Activated T-helper 2 cell treated with anti-CD3 and anti-CD28 coated beads, Interferon-gamma antibody, Interleukin-2, Interleukin-4, amounts not matched to agents 10 μg/mL and 5 μg/mL and 100 μg/mL, durations not matched to agents 14 hours and 24 hours and 36 hours (primary cell): ENCODE measurements around the gene METTL26. TPM values are rescaled to one million over a fixed set of nuclear protein-coding genes. Genes with fewer than 3 reads are reported as not detected.

Experiments
- DNase-seq: peaks from one replicate; pipeline ENCODE4 v3.0.0; 2021; ENCODE audit warnings: low spot score
- H3K27ac Mint-ChIP-seq: one replicate; pipeline ENCODE4 v1.8.0; 2021; ENCODE audit warnings: mixed read lengths
- H3K27me3 Mint-ChIP-seq: one replicate; pipeline ENCODE4 v1.8.0; 2021; ENCODE audit warnings: low read depth, mixed read lengths
- H3K36me3 Mint-ChIP-seq: one replicate; pipeline ENCODE4 v1.8.0; 2021; ENCODE audit warnings: low read depth, mixed read lengths
- H3K4me1 Mint-ChIP-seq: one replicate; pipeline ENCODE4 v1.8.0; 2021; ENCODE audit warnings: low read depth, mixed read lengths
- H3K4me3 Mint-ChIP-seq: one replicate; pipeline ENCODE4 v1.8.0; 2021; ENCODE audit warnings: low read depth, mild to moderate bottlenecking, moderate library complexity, mixed read lengths
- H3K9me3 Mint-ChIP-seq: one replicate; pipeline ENCODE4 v1.8.0; 2021; ENCODE audit warnings: mixed read lengths
- intact Hi-C: fragments of 100-400 bp; cut with micrococcal nuclease; formaldehyde crosslinking; loops from one replicate; pipeline ENCODE4 v1.15.1; 2023
- total RNA-seq: library from RNA; stranded (reverse); gene quantifications from 2 replicates; pipeline ENCODE4 v1.2.3, GENCODE V29; 2022

Gene METTL26
- total RNA-seq, 1 donor from 2014 or later, result 131 TPM

DNA sequence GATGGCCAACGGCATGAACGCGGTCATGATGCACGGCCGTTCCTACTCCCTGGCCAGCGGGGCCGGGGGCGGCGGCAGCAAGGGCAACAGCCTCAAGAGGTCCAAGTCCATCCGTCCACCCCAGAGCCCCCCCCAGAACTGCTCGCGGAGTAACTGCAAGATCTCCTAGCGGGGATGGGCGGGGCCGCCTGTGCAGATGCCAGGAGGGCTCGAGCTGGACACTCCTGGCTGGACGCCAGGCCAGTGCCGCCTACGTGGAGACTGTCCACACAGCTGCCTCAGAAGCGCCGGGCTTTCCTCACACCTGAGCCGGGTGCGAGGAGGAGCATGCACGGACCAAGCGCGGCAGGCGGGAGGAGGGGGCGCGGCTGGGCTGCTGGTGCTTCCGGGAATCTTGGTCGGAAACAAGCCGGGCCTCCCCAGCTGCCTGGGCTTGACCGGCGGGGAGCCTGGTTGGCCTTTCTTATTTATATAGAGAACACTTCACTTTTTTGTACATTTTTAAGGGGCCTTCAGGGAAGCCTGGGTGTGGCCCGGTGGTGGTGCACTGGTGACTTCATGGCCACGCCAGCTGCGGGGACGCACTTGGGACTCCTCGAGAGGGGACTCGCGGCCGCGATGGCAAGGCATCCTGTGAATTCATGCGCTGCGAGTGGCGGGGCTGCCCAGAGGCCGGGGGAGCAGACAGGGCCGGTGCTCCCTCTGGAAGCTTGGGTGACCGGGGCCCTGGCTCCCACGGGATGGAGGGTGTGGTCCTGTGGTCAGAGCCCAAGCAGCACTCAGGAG lies 8.5 kb downstream of the METTL26 start:
- Mint-ChIP-seq H3K27ac (no peak overlapping the region), H3K27me3 (no peaks in the 10 kb centered on the region), H3K4me3 (no peak overlapping the region), H3K9me3 (no peaks in the 10 kb centered on the region), H3K4me1 (no peaks in the 10 kb centered on the region), H3K36me3 (no peaks in the 10 kb centered on the region)
- no peak for DNase-seq
- intact Hi-C loops, result no loop called here

DNA sequence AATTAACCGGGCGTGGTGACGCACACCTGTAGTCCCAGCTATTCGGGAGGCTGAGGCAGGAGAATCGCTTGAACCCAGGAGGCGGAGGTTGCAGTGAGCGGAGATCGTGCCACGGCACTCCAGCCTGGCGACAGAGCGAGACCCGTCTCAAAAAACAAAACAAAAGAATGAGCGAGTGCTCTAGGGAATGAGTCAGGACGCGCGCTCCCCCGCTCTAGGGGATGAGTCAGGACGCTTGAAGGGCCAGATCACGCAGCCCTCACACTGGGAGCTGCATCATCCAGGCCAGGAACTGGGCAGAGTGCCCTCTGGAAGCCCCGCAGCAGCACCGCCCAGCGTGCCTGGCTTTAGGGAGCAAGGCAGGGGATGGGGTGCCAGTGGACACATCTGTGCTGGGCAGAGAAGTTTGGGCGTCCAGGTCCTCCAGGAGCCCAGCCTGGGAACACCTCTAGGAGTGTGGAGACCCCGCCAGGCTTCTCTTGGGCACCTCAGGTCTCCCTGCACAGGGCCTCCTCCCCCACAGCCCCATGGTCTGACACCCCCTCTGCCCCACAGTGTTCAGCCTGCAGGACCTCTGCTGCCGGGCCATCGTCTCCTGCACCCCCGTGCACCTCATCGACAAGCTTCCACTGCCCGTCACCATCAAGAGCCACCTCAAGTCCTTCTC lies 9.2 kb downstream of the METTL26 start:
- H3K36me3 Mint-ChIP-seq, result no peaks in the 10 kb centered on the region
- H3K27ac Mint-ChIP-seq, result no peak overlapping the region
- H3K27me3 Mint-ChIP-seq, result no peaks in the 10 kb centered on the region
- no peaks in the 10 kb centered on the region for H3K9me3 Mint-ChIP-seq
- H3K4me1 Mint-ChIP-seq, result no peaks in the 10 kb centered on the region
- no peak overlapping the region for H3K4me3 Mint-ChIP-seq
- no peak for DNase-seq
- intact Hi-C loops, result no loop called here

- DNase-seq, result no peak
- intact Hi-C loops, result no loop called here
- Mint-ChIP-seq H3K36me3 (no peaks in the 10 kb centered on the region), H3K4me1 (no peaks in the 10 kb centered on the region), H3K27me3 (no peaks in the 10 kb centered on the region), H3K9me3 (no peaks in the 10 kb centered on the region), H3K27ac (no peak overlapping the region), H3K4me3 (no peak overlapping the region)
Measured at GRCh38 chr16:625977-626765, 9.9 kb downstream of the METTL26 start.

DNA sequence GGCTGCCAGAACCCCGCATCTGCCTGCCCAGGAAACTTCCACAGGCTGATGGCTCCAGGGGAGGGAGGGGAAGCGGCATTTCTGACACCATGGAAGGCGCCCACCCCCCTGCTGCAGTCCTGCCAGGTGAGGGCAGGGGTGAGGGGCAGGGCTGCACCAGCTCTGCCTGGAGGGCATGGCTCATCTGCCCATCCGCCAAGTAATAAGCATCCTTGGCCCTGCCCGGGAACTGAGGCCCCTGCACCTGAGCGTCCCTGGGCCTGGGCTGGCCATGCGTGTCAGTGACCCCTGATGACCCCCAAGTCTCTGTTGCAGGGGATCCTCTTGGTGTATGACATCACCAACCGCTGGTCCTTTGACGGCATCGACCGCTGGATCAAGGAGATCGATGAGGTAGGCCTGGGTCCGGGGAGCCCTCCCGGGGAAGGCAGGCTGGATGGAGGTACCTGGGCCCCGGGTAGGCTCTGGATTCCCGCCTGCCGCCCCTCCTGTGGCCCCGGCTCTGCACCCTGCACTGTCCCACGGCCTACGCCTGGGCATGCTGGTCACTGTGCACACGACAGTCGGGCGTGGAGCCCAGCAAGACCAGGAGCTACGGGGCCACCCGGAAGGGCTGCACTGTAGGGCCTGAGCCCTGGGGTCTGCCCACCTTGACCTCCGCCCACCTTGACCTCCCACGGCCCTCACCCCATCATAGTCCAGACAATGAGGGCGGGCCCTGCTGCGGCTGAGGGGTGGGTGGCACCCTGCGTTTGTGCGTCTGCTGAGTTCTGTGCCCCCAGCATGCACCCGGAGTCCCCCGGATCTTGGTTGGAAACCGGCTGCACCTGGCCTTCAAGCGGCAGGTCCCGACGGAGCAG lies 10.8 kb downstream of the METTL26 start:
- Mint-ChIP-seq H3K27ac (no peak overlapping the region), H3K4me3 (no peak overlapping the region), H3K4me1 (no peaks in the 10 kb centered on the region), H3K9me3 (no peaks in the 10 kb centered on the region), H3K36me3 (no peaks in the 10 kb centered on the region), H3K27me3 (no peaks in the 10 kb centered on the region)
- no peak for DNase-seq
- intact Hi-C loops, result no loop called here

DNA sequence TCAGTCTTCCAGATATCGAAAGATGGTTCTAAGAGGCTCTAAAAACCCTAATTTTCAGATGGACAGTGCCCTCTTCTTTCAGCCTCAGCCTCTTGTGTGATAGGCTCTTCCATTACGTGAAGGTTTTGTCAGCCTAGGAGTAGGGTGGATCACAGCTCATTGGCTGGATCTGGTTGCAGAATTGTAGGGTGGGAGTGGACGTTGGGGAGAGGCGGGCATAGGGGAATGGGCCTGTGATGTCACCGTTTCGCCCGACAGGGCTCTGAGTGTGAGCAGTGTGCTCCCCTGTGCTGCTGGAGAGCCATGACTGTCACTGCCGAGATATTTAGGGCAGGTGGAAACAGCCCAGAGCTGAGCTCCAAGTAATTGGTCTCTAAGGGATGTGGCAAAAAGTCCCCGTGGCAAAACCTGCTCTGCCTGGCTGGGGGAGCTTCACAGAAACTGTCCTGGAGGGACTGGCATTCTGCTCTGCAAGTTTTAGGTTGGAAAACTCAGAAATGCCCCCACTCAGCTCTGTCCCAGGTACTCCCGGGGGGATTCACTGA lies 11.5 kb downstream of the METTL26 start:
- intact Hi-C loops, result no loop called here
- no peak overlapping the region for H3K4me3 Mint-ChIP-seq
- no peaks in the 10 kb centered on the region for H3K4me1 Mint-ChIP-seq
- H3K27ac Mint-ChIP-seq, result no peak overlapping the region
- H3K36me3 Mint-ChIP-seq, result no peaks in the 10 kb centered on the region
- no peaks in the 10 kb centered on the region for H3K27me3 Mint-ChIP-seq
- H3K9me3 Mint-ChIP-seq, result no peaks in the 10 kb centered on the region
- no peak for DNase-seq

- intact Hi-C loops, result no loop called here
- no peak overlapping the region for H3K4me3 Mint-ChIP-seq
- no peak for DNase-seq
- H3K4me1 Mint-ChIP-seq, result no peaks in the 10 kb centered on the region
- no peaks in the 10 kb centered on the region for H3K27me3 Mint-ChIP-seq
- no peaks in the 10 kb centered on the region for H3K36me3 Mint-ChIP-seq
- H3K9me3 Mint-ChIP-seq, result no peaks in the 10 kb centered on the region
- H3K27ac Mint-ChIP-seq, result no peak overlapping the region
Measured at GRCh38 chr16:622920-623280, 13.2 kb downstream of the METTL26 start.

GRCh38 chr16:621526-622105 lies 14.5 kb downstream of the METTL26 start:
- no peaks in the 10 kb centered on the region for H3K4me1 Mint-ChIP-seq
- no peak for DNase-seq
- no peak overlapping the region for H3K27ac Mint-ChIP-seq
- no peaks in the 10 kb centered on the region for H3K9me3 Mint-ChIP-seq
- intact Hi-C loops, result no loop called here
- H3K4me3 Mint-ChIP-seq, result no peak overlapping the region
- H3K27me3 Mint-ChIP-seq, result no peaks in the 10 kb centered on the region
- H3K36me3 Mint-ChIP-seq, result no peaks in the 10 kb centered on the region

DNA sequence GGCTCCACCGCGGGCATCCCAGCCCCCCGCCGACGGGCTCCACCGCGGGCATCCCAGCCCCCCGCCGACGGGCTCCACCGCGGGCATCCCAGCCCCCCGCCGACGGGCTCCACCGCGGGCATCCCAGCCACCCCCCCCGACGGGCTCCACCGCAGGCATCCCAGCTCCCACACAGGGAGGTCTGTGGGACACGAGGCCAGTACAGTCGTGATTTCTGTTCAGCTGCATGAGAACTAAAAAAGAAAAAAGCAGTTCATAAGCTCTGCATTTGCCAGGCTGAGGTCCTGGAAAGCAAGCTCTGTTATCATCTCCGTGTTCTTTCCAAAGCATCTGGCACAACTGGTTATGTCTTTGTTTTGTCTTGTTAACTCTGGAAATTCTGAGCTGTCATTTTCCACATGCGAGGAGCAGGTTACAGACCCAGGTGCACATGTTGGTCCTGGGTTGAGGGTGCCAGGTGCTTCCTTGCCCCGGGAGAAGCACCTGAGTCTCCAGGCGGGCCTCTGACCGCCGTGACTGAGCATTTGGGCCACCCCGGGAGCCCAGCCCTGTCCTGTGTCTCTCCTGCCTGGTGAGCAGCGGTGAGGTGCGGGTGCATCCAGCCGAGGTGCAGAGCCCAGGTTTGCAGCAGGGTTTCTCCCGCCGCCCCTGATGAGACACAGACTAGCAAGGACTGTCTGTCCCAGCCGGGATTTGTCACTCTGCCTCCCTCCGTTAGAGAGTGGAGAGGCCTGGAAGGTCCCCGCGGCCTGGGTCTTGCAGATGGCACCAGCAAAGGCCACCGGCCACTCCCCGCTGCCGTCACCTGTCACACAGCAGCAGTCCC lies 15.2 kb downstream of the METTL26 start:
- Mint-ChIP-seq H3K4me1 (no peaks in the 10 kb centered on the region), H3K4me3 (no peak overlapping the region), H3K27me3 (no peaks in the 10 kb centered on the region), H3K36me3 (no peaks in the 10 kb centered on the region), H3K9me3 (no peaks in the 10 kb centered on the region), H3K27ac (no peak overlapping the region)
- intact Hi-C loops, result no loop called here
- no peak for DNase-seq

GRCh38 chr16:619476-620100 lies 16.5 kb downstream of the METTL26 start:
- no peaks in the 10 kb centered on the region for H3K4me1 Mint-ChIP-seq

GRCh38 chr16:617855-618254 lies 18.2 kb downstream of the METTL26 start:
- Mint-ChIP-seq H3K27me3 (no peaks in the 10 kb centered on the region), H3K36me3 (no peaks in the 10 kb centered on the region), H3K4me3 (no peak overlapping the region), H3K27ac (no peak overlapping the region), H3K4me1 (no peaks in the 10 kb centered on the region), H3K9me3 (no peaks in the 10 kb centered on the region)
- intact Hi-C loops, result no loop called here
- no peak for DNase-seq

More at GRCh38 chr16:619476-620100, 16.5 kb downstream of the METTL26 start:
- no peak for DNase-seq
- no peak overlapping the region for H3K4me3 Mint-ChIP-seq
- no peak overlapping the region for H3K27ac Mint-ChIP-seq
- H3K9me3 Mint-ChIP-seq, result no peaks in the 10 kb centered on the region
- intact Hi-C loops, result no loop called here
- H3K36me3 Mint-ChIP-seq, result no peaks in the 10 kb centered on the region
- H3K27me3 Mint-ChIP-seq, result no peaks in the 10 kb centered on the region
